Activated CD8-positive, alpha-beta T cell treated with anti-CD3 and anti-CD28 coated beads for 36 hours (primary cell): ENCODE results near the gene MOB4. TPM values are rescaled to one million over a fixed set of nuclear protein-coding genes. Genes with fewer than 3 reads are reported as not detected.

Experiments used
- ATAC-seq: fragments of 200-7000 bp; cut with Tn5 transposase; one replicate; pipeline ENCODE4 v1.10.0; 2021; ENCODE audit warnings: mild to moderate bottlenecking, moderate library complexity
- CTCF ChIA-PET: fragments of 350-600 bp; sonication (Branson Sonifier 250); formaldehyde crosslinking; loops from one replicate; lab custom pipeline; 2021; ENCODE audit warnings: antibody characterized with exemption; lab: Charles Lee
- POLR2A ChIA-PET: fragments of 350-600 bp; sonication (Branson Sonifier 250); formaldehyde crosslinking; loops from one replicate; lab custom pipeline; 2021; ENCODE audit warnings: antibody characterized with exemption; lab: Charles Lee
- DNase-seq: peaks from one replicate; pipeline ENCODE4 v3.0.0-alpha.2; 2020
- H3K27ac Mint-ChIP-seq: one replicate; pipeline ENCODE4 v1.8.0; 2021; ENCODE audit warnings: mild to moderate bottlenecking, mixed read lengths
- H3K27me3 Mint-ChIP-seq: one replicate; pipeline ENCODE4 v1.8.0; 2021; ENCODE audit warnings: mixed read lengths
- H3K36me3 Mint-ChIP-seq: one replicate; pipeline ENCODE4 v1.8.0; 2021; ENCODE audit warnings: low read depth, mixed read lengths
- H3K4me1 Mint-ChIP-seq: one replicate; pipeline ENCODE4 v1.8.0; 2021; ENCODE audit warnings: low read depth, mixed read lengths
- H3K4me3 Mint-ChIP-seq: one replicate; pipeline ENCODE4 v1.8.0; 2021; ENCODE audit warnings: mild to moderate bottlenecking, moderate library complexity, mixed read lengths
- H3K9me3 Mint-ChIP-seq: one replicate; pipeline ENCODE4 v1.8.0; 2021; ENCODE audit warnings: mixed read lengths
- CTCF ChIP-seq: fragments of 200-600 bp; IDR thresholded peaks from one replicate; pipeline ENCODE4 v1.8.0; 2022; ENCODE audit warnings: antibody characterized with exemption, mild to moderate bottlenecking
- intact Hi-C: fragments of 100-400 bp; cut with micrococcal nuclease; formaldehyde crosslinking; loops from one replicate; pipeline ENCODE4 v1.10.0; 2022
- total RNA-seq, 2 experiments: library from RNA; stranded (reverse); gene quantifications; one replicate each; pipeline ENCODE4 v1.2.3, GENCODE V29; 2021

Gene MOB4
- total RNA-seq, 2 experiments from 2014 or later = 15.1 to 15.9 TPM

GRCh38 chr2:197498235-197498936, 17.5 kb upstream of the MOB4 start:
- H3K36me3 Mint-ChIP-seq = peaks cover 86% of the 10 kb centered on the region
- ChIA-PET CTCF (interaction anchor here (1.1 to 1.2 kb wide), 2 partner anchors 101 to 209 kb away, joined by 3 read pairs; no protein-coding TSS in a partner anchor), POLR2A (interaction anchor here (0.6 to 8.5 kb wide), 14 partner anchors 8 to 208 kb away, joined by 3 to 81 read pairs (median 7); partner anchors contain the start of genes COQ10B, MARS2, MOB4 and SF3B1)
- no peaks in the 10 kb centered on the region for H3K27me3 Mint-ChIP-seq
- H3K4me1 Mint-ChIP-seq = peaks cover 44% of the 10 kb centered on the region
- peak overlapping the region; percentile 100 for H3K4me3 Mint-ChIP-seq
- DNase-seq (no peak), ATAC-seq (no peak)
- intact Hi-C loops = no loop called here
- H3K27ac Mint-ChIP-seq = peak overlapping the region; percentile 99
- H3K9me3 Mint-ChIP-seq = no peaks in the 10 kb centered on the region
- no peak for TF ChIP-seq CTCF

GRCh38 chr2:197498937-197499593, 16.8 kb upstream of the MOB4 start:
- Mint-ChIP-seq H3K4me1 (peaks cover 48% of the 10 kb centered on the region), H3K27ac (peak overlapping the region; percentile 99), H3K9me3 (no peaks in the 10 kb centered on the region), H3K4me3 (peak overlapping the region; percentile 100), H3K27me3 (no peaks in the 10 kb centered on the region), H3K36me3 (peaks cover 89% of the 10 kb centered on the region)
- peak; percentile 76 for DNase-seq
- ChIA-PET POLR2A (interaction anchor here (0.9 to 8.5 kb wide), 15 partner anchors 8 to 305 kb away, joined by 3 to 81 read pairs (median 8); partner anchors contain the start of genes MARS2, MOB4 and SF3B1), CTCF (interaction anchor here (1.0 to 2.8 kb wide), 2 partner anchors 15 to 17 kb away, joined by 6 to 13 read pairs; partner anchors contain the start of gene MOB4)
- no peak for TF ChIP-seq CTCF
- intact Hi-C loops = no loop called here
- ATAC-seq = no peak

GRCh38 chr2:197499594-197500502, 16.0 kb upstream of the MOB4 start, which contains the start of the genes HSPD1 and HSPE1:
Gene HSPD1 (minus strand): TSS chr2:197499840. CDS start chr2:197498848, 992 bp downstream.
Gene HSPE1 (plus strand): TSS chr2:197500379. CDS start chr2:197500437, 58 bp downstream.
- POLR2A ChIA-PET = interaction anchor here (0.6 to 8.5 kb wide), 22 partner anchors 8 to 310 kb away, joined by 3 to 81 read pairs (median 6); partner anchors contain the start of genes COQ10B, MARS2, MOB4 and SF3B1
- intact Hi-C loops = loop anchor here (2.0 to 5.0 kb wide), 3 partner anchors 15 to 68 kb away; partner anchors contain the start of gene COQ10B

More at GRCh38 chr2:197499594-197500502, 16.0 kb upstream of the MOB4 start, which contains the start of the genes HSPD1 and HSPE1:
- Mint-ChIP-seq H3K27ac (peak within 1 kb of the TSS; percentile 99), H3K4me3 (peak within 1 kb of the TSS; percentile 100), H3K27me3 (no peaks in the 10 kb centered on the region), H3K4me1 (peaks cover 48% of the 10 kb centered on the region), H3K9me3 (no peaks in the 10 kb centered on the region), H3K36me3 (peaks cover 89% of the 10 kb centered on the region)
- CTCF ChIA-PET = interaction anchor here (1.0 to 2.8 kb wide), 2 partner anchors 14 to 16 kb away, joined by 6 to 13 read pairs; partner anchors contain the start of gene MOB4
- peak; percentile 89 for ATAC-seq
- TF ChIP-seq CTCF = no peak
- peak; percentile 99 for DNase-seq
